HG03442 (cell line): Measurements from ENCODE around the gene NAALAD2.
"Not testable (repeated sequence)": the region's sequence is repeated elsewhere in the genome, so short reads cannot be mapped to it uniquely, and the experiment has no call there.

Experiments
- ATAC-seq: cut with Tn5 transposase; IDR thresholded peaks from one replicate; pipeline ENCODE4 v1.9.1; 2021; ENCODE audit warnings: mild to moderate bottlenecking, moderate library complexity; ENCODE audit not compliant: unreplicated experiment

Gene NAALAD2

GRCh38 chr11:90239967-90240636, 105.6 kb downstream of the NAALAD2 start:
- not testable (repeated sequence) for ATAC-seq

GRCh38 chr11:90241414-90241813, 107.0 kb downstream of the NAALAD2 start:
- no peak for ATAC-seq
